Measurements from ENCODE around the gene NME8.
"Not testable (repeated sequence)": the region's sequence is repeated elsewhere in the genome, so short reads cannot be mapped to it uniquely, and the experiment has no call there.

Gene NME8

GRCh38 chr7:37848297-37848696 lies at the start of gene NME8:
TSS of gene NME8 (plus strand) at chr7:37848597. CDS start at chr7:37850267, 1,670 bp downstream.
- in situ Hi-C loops (cut with MboI; ENCODE audit: low sequenced_read_pairs) = no loop called here

- in situ Hi-C loops (cut with MboI; ENCODE audit: low sequenced_read_pairs) = no loop called here
Measured at GRCh38 chr7:37806152-37806551, 42.2 kb upstream of the NME8 start.

- in situ Hi-C loops (cut with MboI; ENCODE audit: low sequenced_read_pairs) = not testable (repeated sequence)
Measured at GRCh38 chr7:37812161-37812580, 36.2 kb upstream of the NME8 start.

GRCh38 chr7:37815671-37816371 lies 32.6 kb upstream of the NME8 start:
- in situ Hi-C loops (cut with MboI; ENCODE audit: low sequenced_read_pairs) = no loop called here

GRCh38 chr7:37816922-37817590 lies 31.3 kb upstream of the NME8 start:
- in situ Hi-C loops (cut with MboI; ENCODE audit: low sequenced_read_pairs) = no loop called here

- in situ Hi-C loops (cut with MboI; ENCODE audit: low sequenced_read_pairs) = no loop called here
Measured at GRCh38 chr7:37817591-37817960, 30.8 kb upstream of the NME8 start.

- in situ Hi-C loops (cut with MboI; ENCODE audit: low sequenced_read_pairs) = no loop called here
Measured at GRCh38 chr7:37817996-37818720, 30.2 kb upstream of the NME8 start.

GRCh38 chr7:37820708-37821468 lies 27.5 kb upstream of the NME8 start:
- in situ Hi-C loops (cut with MboI; ENCODE audit: low sequenced_read_pairs) = no loop called here

- in situ Hi-C loops (cut with MboI; ENCODE audit: low sequenced_read_pairs) = no loop called here
Measured at GRCh38 chr7:37822946-37823345, 25.5 kb upstream of the NME8 start.

- in situ Hi-C loops (cut with MboI; ENCODE audit: low sequenced_read_pairs) = no loop called here
Measured at GRCh38 chr7:37823557-37823956, 24.8 kb upstream of the NME8 start.

GRCh38 chr7:37825038-37825437 lies 23.4 kb upstream of the NME8 start:
- in situ Hi-C loops (cut with MboI; ENCODE audit: low sequenced_read_pairs) = no loop called here

GRCh38 chr7:37826825-37827224 lies 21.6 kb upstream of the NME8 start:
- in situ Hi-C loops (cut with MboI; ENCODE audit: low sequenced_read_pairs) = no loop called here

GRCh38 chr7:37831244-37831643 lies 17.2 kb upstream of the NME8 start:
- in situ Hi-C loops (cut with MboI; ENCODE audit: low sequenced_read_pairs) = no loop called here

GRCh38 chr7:37832194-37832593 lies 16.2 kb upstream of the NME8 start:
- in situ Hi-C loops (cut with MboI; ENCODE audit: low sequenced_read_pairs) = no loop called here

GRCh38 chr7:37833107-37833817 lies 15.1 kb upstream of the NME8 start:
- in situ Hi-C loops (cut with MboI; ENCODE audit: low sequenced_read_pairs) = no loop called here

- in situ Hi-C loops (cut with MboI; ENCODE audit: low sequenced_read_pairs) = no loop called here
Measured at GRCh38 chr7:37833818-37834146, 14.6 kb upstream of the NME8 start.

GRCh38 chr7:37853468-37853867 lies 5.1 kb downstream of the NME8 start:
- in situ Hi-C loops (cut with MboI; ENCODE audit: low sequenced_read_pairs) = no loop called here

GRCh38 chr7:37882086-37882485 lies 33.7 kb downstream of the NME8 start:
- in situ Hi-C loops (cut with MboI; ENCODE audit: low sequenced_read_pairs) = no loop called here

- in situ Hi-C loops (cut with MboI; ENCODE audit: low sequenced_read_pairs) = no loop called here
Measured at GRCh38 chr7:37893359-37893758, 45.0 kb downstream of the NME8 start.

- in situ Hi-C loops (cut with MboI; ENCODE audit: low sequenced_read_pairs) = no loop called here
Measured at GRCh38 chr7:37894671-37895070, 46.3 kb downstream of the NME8 start.
